Gastroesophageal sphincter (tissue), 3 donors: ENCODE results near the gene CNGA3.

ENCODE experiments used
- EP300 ChIP-seq: sonication (generic); formaldehyde crosslinking; IDR thresholded peaks from one replicate; pipeline ENCODE4 v1.6.1; 2017; ENCODE audit warnings: antibody characterized with exemption, mild to moderate bottlenecking
- POLR2A ChIP-seq, 2 donors: fragments of 450-650 bp; IDR thresholded peaks; one replicate each; pipeline ENCODE4 v1.6.1; 2017; ENCODE audit warnings: antibody characterized with exemption in 2 of 2, mild to moderate bottlenecking in 2 of 2, moderate library complexity in 1 of 2
- TF ChIP-seq, protein P1 (sequence below), 4 experiments: fragments of 200-600 bp in 2 of 4; fragments of 450-650 bp in 2 of 4; sonication (generic) in 1 of 4; IDR thresholded peaks; one replicate each; pipeline ENCODE4 v1.5.1; 2017 to 2019; ENCODE audit warnings: antibody characterized with exemption in 4 of 4, mild to moderate bottlenecking in 2 of 4, moderate library complexity in 2 of 4

GRCh38 chr2:98408155-98408554, 61.9 kb downstream of the CNGA3 start:
- TF ChIP-seq POLR2A (IDR thresholded peaks at IDR 0.05) (no peak), EP300 (no peak)
- TF ChIP-seq, protein P1, sequence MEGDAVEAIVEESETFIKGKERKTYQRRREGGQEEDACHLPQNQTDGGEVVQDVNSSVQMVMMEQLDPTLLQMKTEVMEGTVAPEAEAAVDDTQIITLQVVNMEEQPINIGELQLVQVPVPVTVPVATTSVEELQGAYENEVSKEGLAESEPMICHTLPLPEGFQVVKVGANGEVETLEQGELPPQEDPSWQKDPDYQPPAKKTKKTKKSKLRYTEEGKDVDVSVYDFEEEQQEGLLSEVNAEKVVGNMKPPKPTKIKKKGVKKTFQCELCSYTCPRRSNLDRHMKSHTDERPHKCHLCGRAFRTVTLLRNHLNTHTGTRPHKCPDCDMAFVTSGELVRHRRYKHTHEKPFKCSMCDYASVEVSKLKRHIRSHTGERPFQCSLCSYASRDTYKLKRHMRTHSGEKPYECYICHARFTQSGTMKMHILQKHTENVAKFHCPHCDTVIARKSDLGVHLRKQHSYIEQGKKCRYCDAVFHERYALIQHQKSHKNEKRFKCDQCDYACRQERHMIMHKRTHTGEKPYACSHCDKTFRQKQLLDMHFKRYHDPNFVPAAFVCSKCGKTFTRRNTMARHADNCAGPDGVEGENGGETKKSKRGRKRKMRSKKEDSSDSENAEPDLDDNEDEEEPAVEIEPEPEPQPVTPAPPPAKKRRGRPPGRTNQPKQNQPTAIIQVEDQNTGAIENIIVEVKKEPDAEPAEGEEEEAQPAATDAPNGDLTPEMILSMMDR (IDR thresholded peaks at IDR 0.05) = no peak
